DMS 273 treated with DMSO at 0.1 percent for 48 hours (cell line): Measurements from ENCODE around the gene GATB.

Experiments used
- DNase-seq: peaks from one replicate; lab custom pipeline; 2025; lab: John Stamatoyannopoulos, UW

Gene GATB

GRCh38 chr4:151729731-151730559 is 30.9 kb downstream of the GATB start:
- DNase-seq = no peak

- no peak for DNase-seq
Measured at GRCh38 chr4:151728679-151729078, 32.1 kb downstream of the GATB start.

- no peak for DNase-seq
Measured at GRCh38 chr4:151728006-151728405, 32.8 kb downstream of the GATB start.

GRCh38 chr4:151727365-151727764 is 33.4 kb downstream of the GATB start:
- DNase-seq = no peak

- DNase-seq = no peak
Measured at GRCh38 chr4:151725087-151725486, 35.7 kb downstream of the GATB start.

- DNase-seq = no peak
Measured at GRCh38 chr4:151721916-151722315, 38.9 kb downstream of the GATB start.

- DNase-seq = no peak
Measured at GRCh38 chr4:151721466-151721865, 39.3 kb downstream of the GATB start.

GRCh38 chr4:151719956-151720334 is 40.9 kb downstream of the GATB start:
- no peak for DNase-seq

GRCh38 chr4:151718984-151719955 is 41.5 kb downstream of the GATB start:
- no peak for DNase-seq

- DNase-seq = no peak
Measured at GRCh38 chr4:151717909-151718628, 42.7 kb downstream of the GATB start.

- no peak for DNase-seq
Measured at GRCh38 chr4:151717314-151717713, 43.5 kb downstream of the GATB start.

GRCh38 chr4:151716324-151716723 is 44.5 kb downstream of the GATB start:
- no peak for DNase-seq

- no peak for DNase-seq
Measured at GRCh38 chr4:151715881-151716280, 44.9 kb downstream of the GATB start.

- DNase-seq = no peak
Measured at GRCh38 chr4:151712777-151713176, 48.0 kb downstream of the GATB start.

GRCh38 chr4:151711646-151712045 is 49.2 kb downstream of the GATB start:
- no peak for DNase-seq

GRCh38 chr4:151709587-151709986 is 51.2 kb downstream of the GATB start:
- no peak for DNase-seq

- DNase-seq = no peak
Measured at GRCh38 chr4:151709071-151709470, 51.7 kb downstream of the GATB start.

GRCh38 chr4:151708100-151708499 is 52.7 kb downstream of the GATB start:
- DNase-seq = no peak

GRCh38 chr4:151703401-151703800 is 57.4 kb downstream of the GATB start:
- no peak for DNase-seq

- DNase-seq = no peak
Measured at GRCh38 chr4:151702256-151702655, 58.6 kb downstream of the GATB start.

GRCh38 chr4:151700566-151701316 is 60.1 kb downstream of the GATB start:
- no peak for DNase-seq

GRCh38 chr4:151698213-151698612 is 62.6 kb downstream of the GATB start:
- DNase-seq = no peak
